GM12878 (cell line): ENCODE results near the gene KPNA4. TPM values are rescaled to one million over a fixed set of nuclear protein-coding genes. Genes with fewer than 3 reads are reported as not detected.
A peak's percentile ranks its signal among the peaks of the same experiment; 100 is the strongest.

Experiments
- ATAC-seq: fragments of 200-7000 bp; cut with Tn5 transposase; 3 replicates; pipeline ENCODE4 v1.9.1; 2020; ENCODE audit warnings: mild to moderate bottlenecking, moderate library complexity
- BruUV-seq: library from RNA; stranded (reverse); fragments of 400-500 nt; replicated peaks from 2 replicates; lab custom pipeline; 2021; lab: Mats Ljungman, UMichigan
- CTCF ChIA-PET: fragments of 300-600 bp; sonication (Branson Sonifier 250); formaldehyde crosslinking; extraction: SDS; loops from one replicate; lab custom pipeline; 2021; ENCODE audit warnings: inconsistent platforms; lab: Yijun Ruan, JAX
- POLR2A ChIA-PET: fragments of 350-600 bp; formaldehyde crosslinking; extraction: SDS; loops from one replicate; lab custom pipeline; 2021; ENCODE audit warnings: inconsistent platforms; lab: Charles Lee
- RAD21 ChIA-PET: fragments of 300-600 bp; sonication (Branson Sonifier 250); formaldehyde crosslinking; loops from one replicate; lab custom pipeline; 2023; ENCODE audit warnings: antibody characterized with exemption; ENCODE audit not compliant: unreplicated experiment; lab: Charles Lee
- SMC1A ChIA-PET: fragments of 300-600 bp; sonication (Branson Sonifier 250); formaldehyde crosslinking; loops from one replicate; lab custom pipeline; 2023; ENCODE audit not compliant: unreplicated experiment, uncharacterized antibody; lab: Charles Lee
- DNase-seq: peaks from one replicate; pipeline ENCODE4 v3.0.0-alpha.2; 2011; ENCODE audit warnings: low read depth, low spot score
- FAIRE-seq: peaks from 3 replicates; lab custom pipeline; 2011; peaks lifted over from hg19 to GRCh38; lab: Jason Lieb, UNC
- H2AFZ ChIP-seq: 2 replicates; pipeline ENCODE4 v1.6.0; 2011; ENCODE audit warnings: low read depth, low read length, control low read depth; ENCODE audit not compliant: control insufficient read depth
- H3K27ac ChIP-seq: 2 replicates; pipeline ENCODE4 v1.5.1; 2011; ENCODE audit warnings: control low read depth; ENCODE audit not compliant: control insufficient read depth, insufficient read depth
- H3K27me3 ChIP-seq, 2 experiments: replicated peaks in 1 of 2; 2 replicates each; pipeline versions ENCODE4 v1.6.0 to v1.6.1; 2011; ENCODE audit warnings: low read length in 1 of 2; ENCODE audit not compliant: control insufficient read depth in 2 of 2, insufficient read depth in 2 of 2
- H3K36me3 ChIP-seq, 2 experiments: 2 replicates each; pipeline ENCODE4 v1.5.1; 2011; ENCODE audit warnings: low read length in 1 of 2; ENCODE audit not compliant: control insufficient read depth in 2 of 2, insufficient read depth in 2 of 2
- H3K4me1 ChIP-seq: 2 replicates; pipeline ENCODE4 v1.6.1; 2011; ENCODE audit warnings: mild to moderate bottlenecking, low read length, moderate library complexity, mixed read lengths; ENCODE audit not compliant: control insufficient read depth, insufficient read depth
- H3K4me2 ChIP-seq: 2 replicates; pipeline ENCODE4 v1.6.0; 2011; ENCODE audit warnings: control low read depth; ENCODE audit not compliant: control insufficient read depth, insufficient read depth
- H3K4me3 ChIP-seq: fragments of 200-600 bp; sonication (generic); 2 replicates; pipeline ENCODE4 v1.5.1; 2016
- H3K79me2 ChIP-seq: 2 replicates; pipeline ENCODE4 v1.6.0; 2011; ENCODE audit warnings: low read length; ENCODE audit not compliant: control insufficient read depth, insufficient read depth
- H3K9ac ChIP-seq: 2 replicates; pipeline ENCODE4 v1.8.0; 2011; ENCODE audit warnings: low read length, control low read depth, mixed read lengths; ENCODE audit not compliant: control insufficient read depth, insufficient read depth
- H3K9me3 ChIP-seq: replicated peaks from 3 replicates; pipeline ENCODE4 v1.5.1; 2011; ENCODE audit warnings: mild to moderate bottlenecking, low read length; ENCODE audit not compliant: control insufficient read depth, insufficient read depth
- H4K20me1 ChIP-seq: 2 replicates; pipeline ENCODE4 v1.6.0; 2011; ENCODE audit not compliant: control insufficient read depth, insufficient read depth
- BACH1 ChIP-seq: fragments of 450-650 bp; IDR thresholded peaks from 2 replicates; pipeline ENCODE4 v1.6.1; 2017; ENCODE audit warnings: mild to moderate bottlenecking, borderline replicate concordance
- CHD1 ChIP-seq: IDR thresholded peaks from 2 replicates; pipeline ENCODE4 v1.6.1; 2012; ENCODE audit warnings: low read depth, low read length, improper control_type of control experiment
- E2F4 ChIP-seq: IDR thresholded peaks from 2 replicates; pipeline ENCODE4 v1.6.1; 2012; ENCODE audit warnings: low read depth, low read length, improper control_type of control experiment
- EED ChIP-seq: sonication (generic); IDR thresholded peaks from 2 replicates; pipeline ENCODE4 v1.6.1; 2016; ENCODE audit warnings: antibody characterized with exemption, low read depth
- MTA3 ChIP-seq: IDR thresholded peaks from 2 replicates; pipeline ENCODE4 v1.6.1; 2012; ENCODE audit warnings: low read length, inconsistent platforms, borderline replicate concordance
- NFXL1 ChIP-seq: fragments of 450-650 bp; IDR thresholded peaks from 2 replicates; pipeline ENCODE4 v1.6.1; 2017; ENCODE audit warnings: antibody characterized with exemption, mild to moderate bottlenecking, borderline replicate concordance
- SIX5 ChIP-seq: IDR thresholded peaks from 2 replicates; pipeline ENCODE4 v1.6.1; 2011; ENCODE audit warnings: mild to moderate bottlenecking, low read depth, low read length, moderate library complexity; ENCODE audit not compliant: severe bottlenecking
- TBL1XR1 ChIP-seq: IDR thresholded peaks from 2 replicates; pipeline ENCODE4 v1.6.1; 2012; ENCODE audit warnings: low read depth, low read length, improper control_type of control experiment
- ZBED1 ChIP-seq: IDR thresholded peaks from 2 replicates; pipeline ENCODE4 v1.6.1; 2016; ENCODE audit warnings: borderline replicate concordance
- ZBTB40 ChIP-seq: fragments of 450-650 bp; IDR thresholded peaks from 2 replicates; pipeline ENCODE4 v1.6.1; 2016; ENCODE audit warnings: mild to moderate bottlenecking, moderate library complexity, borderline replicate concordance
- ZSCAN29 ChIP-seq: fragments of 450-650 bp; IDR thresholded peaks from 2 replicates; pipeline ENCODE4 v1.6.1; 2017; ENCODE audit warnings: mild to moderate bottlenecking, moderate library complexity
- WGBS: methylation state at CpG from one replicate; pipeline ENCODE4 v1.1.6; 2016; ENCODE audit warnings: low lambda C conversion rate; ENCODE audit not compliant: insufficient replicate concordance, insufficient coverage; ENCODE audit errors: missing lambda C conversion rate; 5-methylcytosine and 5-hydroxymethylcytosine counted together
- in situ Hi-C: fragments of 300-500 bp; cut with MboI; formaldehyde crosslinking; loops from 9 replicates; pipeline ENCODE4 v1.14.3; 2018; ENCODE audit warnings: mixed read lengths
- intact Hi-C: fragments of 100-400 bp; cut with micrococcal nuclease; formaldehyde crosslinking; loops from one replicate; pipeline ENCODE4 v1.14.2; 2022; ENCODE audit not compliant: unreplicated experiment
- polyA plus RNA-seq, 11 experiments: library from polyadenylated mRNA; depleted of rRNA in 4 of 11; unstranded in 6 of 11; stranded (reverse) in 5 of 11; fragments of >200 nt; fragmentation: Nextera tagmentation in 4 of 11; fragmentation: Illumina TruSeq in 1 of 11; extraction: Ambion mirVana in 4 of 11; extraction: Trizol in 1 of 11; gene quantifications; 1 replicate in 1 of 11; 2 replicates in 10 of 11; pipeline versions ENCODE4 v1.2.1 to v1.2.3, GENCODE V29; 2011 to 2016; ENCODE audit warnings: inconsistent platforms in 2 of 11, missing spikeins in 2 of 11, low read depth in 1 of 11
- total RNA-seq, 4 experiments: library from RNA; depleted of rRNA in 3 of 4; stranded (reverse); fragments of >200 nt in 3 of 4; fragmentation: Illumina TruSeq in 1 of 4; extraction: Trizol in 1 of 4; gene quantifications; 2 replicates each; pipeline versions ENCODE4 v1.2.1 to v1.2.3, GENCODE V29; 2013 to 2021

The KPNA4 gene
- total and polyA plus RNA-seq, 10 of the 15 experiments (the other 5 are each of a cell fraction or from before 2014, with no cell fraction given), result 9.9 to 40.6 (median 18.1) TPM

GRCh38 chr3:160567774-160568173 lies 2.4 kb upstream of the KPNA4 start (continued):
- TF ChIP-seq ZBTB40, result no peak
- no peak for TF ChIP-seq BACH1
- TF ChIP-seq MTA3, result no peak
- no peak for TF ChIP-seq E2F4
- no peak for TF ChIP-seq EED
- TF ChIP-seq ZBED1, result no peak
- no peak for TF ChIP-seq CHD1
- TF ChIP-seq, all 136 proteins: peak for 0

- Histone ChIP-seq H3K27me3 (no peaks in the 10 kb centered on the region), H3K27ac (no peak overlapping the region), H3K4me3 (peak overlapping the region; percentile 99), H3K9ac (peak overlapping the region; percentile 97), H3K9me3 (no peaks in the 10 kb centered on the region; the same call in 2 of the 3 replicates), H4K20me1 (no peaks in the 10 kb centered on the region), H2AFZ (no peak overlapping the region; the same call in 1 of the 2 replicates), H3K79me2 (peaks cover 45% of the 10 kb centered on the region), H3K4me2 (peak overlapping the region; percentile 61), H3K4me1 (peaks cover 7% of the 10 kb centered on the region; the same call in 1 of the 2 replicates), H3K36me3 (no peaks in the 10 kb centered on the region)
- FAIRE-seq (no peak), DNase-seq (no peak), ATAC-seq (no peak)
- ChIA-PET POLR2A (interaction anchor here (1.0 to 3.5 kb wide), 3 partner anchors 9 to 117 kb away, joined by 5 to 18 read pairs (median 8); partner anchors contain the start of gene TRIM59), RAD21 (no interaction called here), CTCF (interaction anchor here (0.5 to 0.9 kb wide), 2 partner anchors 70 to 218 kb away, joined by 3 read pairs; no protein-coding TSS in a partner anchor), SMC1A (interaction anchor here (0.8 to 1.4 kb wide), 3 partner anchors 50 to 117 kb away, joined by 3 read pairs; partner anchors contain the start of gene TRIM59)
- in situ Hi-C loops (loop anchor here (10.0 kb wide), 1 partner anchor 658 kb away; the partner anchor contains the start of gene NMD3), intact Hi-C loops (no loop called here)
- BruUV-seq, result no TSS peak
- WGBS, result 47% methylated on average over 10 of the region's 10 CpGs
- no peak for TF ChIP-seq TBL1XR1
- TF ChIP-seq NFXL1, result no peak
- TF ChIP-seq SIX5, result no peak
- TF ChIP-seq ZSCAN29, result no peak
These were observed 1.1 kb upstream of the KPNA4 start for GRCh38 chr3:160566499-160566898.
